ENCODE data around the gene MCF2L2.

MCF2L2 gene

GRCh38 chr3:183211352-183211751 lies 217.1 kb downstream of the MCF2L2 start (continued):
- TF ChIP-seq AEBP2 (tag by site-specific recombination; IDR thresholded peaks at IDR 0.05; ENCODE audit: borderline replicate concordance): no peak
- TF ChIP-seq ZNF341 (tag by site-specific recombination; IDR thresholded peaks at IDR 0.05; ENCODE audit: low read depth): no peak
- no peak for TF ChIP-seq ZNF843 (tag by site-specific recombination; IDR thresholded peaks at IDR 0.05)
- no peak for TF ChIP-seq OVOL3 (tag by site-specific recombination; IDR thresholded peaks at IDR 0.05)
- TF ChIP-seq ZNF677 (tag by site-specific recombination; IDR thresholded peaks at IDR 0.05): no peak
- TF ChIP-seq ZNF518A (tag by site-specific recombination; conservative IDR thresholded peaks at IDR 0.05; ENCODE audit: low read depth): no peak

DNA sequence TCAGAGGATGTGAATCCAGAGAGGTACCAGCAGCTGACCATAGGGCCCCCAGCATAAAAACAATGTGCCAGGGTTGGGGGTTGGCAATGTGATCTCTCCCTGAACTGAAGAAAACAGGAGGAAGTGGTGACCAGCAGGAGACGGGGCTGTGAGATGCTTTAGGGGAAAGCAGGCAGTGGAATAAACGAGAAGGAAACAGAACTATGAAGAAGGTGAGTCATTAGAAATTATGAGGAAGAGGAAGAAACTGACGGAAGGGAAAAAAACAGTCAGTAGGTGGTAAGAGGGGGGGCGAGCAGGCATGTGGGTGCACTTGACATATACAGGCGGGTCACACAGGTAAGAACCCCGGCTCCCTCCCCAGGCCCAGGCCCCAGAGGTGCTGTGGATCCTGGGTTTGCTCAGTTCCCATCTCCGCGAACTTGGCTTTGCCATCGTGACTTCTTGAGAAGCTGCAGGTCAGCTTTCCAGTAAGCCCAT lies 217.5 kb downstream of the MCF2L2 start:
- no peak overlapping the region for H3K27ac ChIP-seq (ENCODE audit: extremely low read depth, low read depth, low read length)
- no peaks in the 10 kb centered on the region for H3K36me3 ChIP-seq (ENCODE audit: control insufficient read depth in 2 of 2, insufficient read depth in 1 of 2, low read length in 2 of 2)
- ChIA-PET POLR2A (no interaction called here), CTCF (no interaction called here)
- no peaks in the 10 kb centered on the region for H3K9me3 ChIP-seq (ENCODE audit: control insufficient read depth, insufficient read depth, low read depth, low read length)
- H3K4me1 ChIP-seq (ENCODE audit: control insufficient read depth, insufficient read depth, low read length): no peaks in the 10 kb centered on the region
- H3K4me3 ChIP-seq (ENCODE audit: low read depth, low read length): no peak overlapping the region
- TF ChIP-seq ZNF548 (tag by site-specific recombination; IDR thresholded peaks at IDR 0.05) (no peak), ZNF664 (tag by site-specific recombination; IDR thresholded peaks at IDR 0.05) (no peak), ZNF19 (tag by site-specific recombination; IDR thresholded peaks at IDR 0.05; ENCODE audit: low read depth) (no peak), KLF16 (tag by site-specific recombination; IDR thresholded peaks at IDR 0.05) (no peak), ZNF148 (tag by site-specific recombination; IDR thresholded peaks at IDR 0.05; ENCODE audit: borderline replicate concordance) (no peak), ZNF248 (tag by site-specific recombination; IDR thresholded peaks at IDR 0.05) (no peak), ZNF555 (tag by site-specific recombination; conservative IDR thresholded peaks at IDR 0.05) (no peak), ZNF37A (tag by site-specific recombination; IDR thresholded peaks at IDR 0.05) (no peak), ZNF449 (tag by site-specific recombination; IDR thresholded peaks at IDR 0.05) (no peak), REST (tag by site-specific recombination; IDR thresholded peaks at IDR 0.05) (no peak), ZBTB20 (tag by site-specific recombination; IDR thresholded peaks at IDR 0.05) (no peak), ZNF707 (tag by site-specific recombination; IDR thresholded peaks at IDR 0.05) (no peak), AEBP2 (tag by site-specific recombination; IDR thresholded peaks at IDR 0.05; ENCODE audit: borderline replicate concordance) (no peak)
- TF ChIP-seq, protein P1, sequence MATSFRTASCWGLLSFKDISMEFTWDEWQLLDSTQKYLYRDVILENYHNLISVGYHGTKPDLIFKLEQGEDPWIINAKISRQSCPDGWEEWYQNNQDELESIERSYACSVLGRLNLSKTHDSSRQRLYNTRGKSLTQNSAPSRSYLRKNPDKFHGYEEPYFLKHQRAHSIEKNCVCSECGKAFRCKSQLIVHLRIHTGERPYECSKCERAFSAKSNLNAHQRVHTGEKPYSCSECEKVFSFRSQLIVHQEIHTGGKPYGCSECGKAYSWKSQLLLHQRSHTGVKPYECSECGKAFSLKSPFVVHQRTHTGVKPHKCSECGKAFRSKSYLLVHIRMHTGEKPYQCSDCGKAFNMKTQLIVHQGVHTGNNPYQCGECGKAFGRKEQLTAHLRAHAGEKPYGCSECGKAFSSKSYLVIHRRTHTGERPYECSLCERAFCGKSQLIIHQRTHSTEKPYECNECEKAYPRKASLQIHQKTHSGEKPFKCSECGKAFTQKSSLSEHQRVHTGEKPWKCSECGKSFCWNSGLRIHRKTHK (tag by site-specific recombination; IDR thresholded peaks at IDR 0.05): no peak
